ENCODE results near the gene RPUSD1.
"Not testable (repeated sequence)": the region's sequence is repeated elsewhere in the genome, so short reads cannot be mapped to it uniquely, and the experiment has no call there.

DNA sequence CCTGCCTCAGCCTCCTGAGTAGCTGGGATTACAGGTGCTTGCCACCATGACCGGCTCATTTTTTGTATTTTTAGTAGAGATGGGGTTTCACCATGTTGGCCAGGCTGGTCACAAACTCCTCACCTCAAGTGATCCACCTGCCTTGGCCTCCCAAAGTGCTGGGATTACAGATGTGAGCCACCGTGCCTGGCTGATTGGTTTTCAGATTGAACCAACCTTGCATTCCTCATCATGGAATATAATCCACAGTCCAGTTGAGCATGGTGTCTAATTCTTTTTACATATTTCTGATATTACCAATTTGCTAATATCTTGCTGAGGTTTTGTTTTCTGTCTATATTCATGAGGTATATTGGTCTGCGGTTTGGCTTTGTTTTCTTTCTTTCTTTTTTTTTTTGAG lies 48.6 kb upstream of the RPUSD1 start:
- TF ChIP-seq EP300 (IDR thresholded peaks at IDR 0.05) = not testable (repeated sequence)
- TF ChIP-seq, protein P1, sequence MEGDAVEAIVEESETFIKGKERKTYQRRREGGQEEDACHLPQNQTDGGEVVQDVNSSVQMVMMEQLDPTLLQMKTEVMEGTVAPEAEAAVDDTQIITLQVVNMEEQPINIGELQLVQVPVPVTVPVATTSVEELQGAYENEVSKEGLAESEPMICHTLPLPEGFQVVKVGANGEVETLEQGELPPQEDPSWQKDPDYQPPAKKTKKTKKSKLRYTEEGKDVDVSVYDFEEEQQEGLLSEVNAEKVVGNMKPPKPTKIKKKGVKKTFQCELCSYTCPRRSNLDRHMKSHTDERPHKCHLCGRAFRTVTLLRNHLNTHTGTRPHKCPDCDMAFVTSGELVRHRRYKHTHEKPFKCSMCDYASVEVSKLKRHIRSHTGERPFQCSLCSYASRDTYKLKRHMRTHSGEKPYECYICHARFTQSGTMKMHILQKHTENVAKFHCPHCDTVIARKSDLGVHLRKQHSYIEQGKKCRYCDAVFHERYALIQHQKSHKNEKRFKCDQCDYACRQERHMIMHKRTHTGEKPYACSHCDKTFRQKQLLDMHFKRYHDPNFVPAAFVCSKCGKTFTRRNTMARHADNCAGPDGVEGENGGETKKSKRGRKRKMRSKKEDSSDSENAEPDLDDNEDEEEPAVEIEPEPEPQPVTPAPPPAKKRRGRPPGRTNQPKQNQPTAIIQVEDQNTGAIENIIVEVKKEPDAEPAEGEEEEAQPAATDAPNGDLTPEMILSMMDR (IDR thresholded peaks at IDR 0.05) = not testable (repeated sequence)
